Activated naive CD8-positive, alpha-beta T cell treated with anti-CD3 and anti-CD28 coated beads, Interleukin-2, amount 50 U/mL, for 16 hours (primary cell): ENCODE results near the gene MTX2.
A peak's percentile ranks its signal among the peaks of the same experiment; 100 is the strongest.

Source experiments
- DNase-seq: peaks from one replicate; pipeline ENCODE4 v3.0.0-alpha.2; 2020; ENCODE audit warnings: low read depth, low spot score

The MTX2 gene

DNA sequence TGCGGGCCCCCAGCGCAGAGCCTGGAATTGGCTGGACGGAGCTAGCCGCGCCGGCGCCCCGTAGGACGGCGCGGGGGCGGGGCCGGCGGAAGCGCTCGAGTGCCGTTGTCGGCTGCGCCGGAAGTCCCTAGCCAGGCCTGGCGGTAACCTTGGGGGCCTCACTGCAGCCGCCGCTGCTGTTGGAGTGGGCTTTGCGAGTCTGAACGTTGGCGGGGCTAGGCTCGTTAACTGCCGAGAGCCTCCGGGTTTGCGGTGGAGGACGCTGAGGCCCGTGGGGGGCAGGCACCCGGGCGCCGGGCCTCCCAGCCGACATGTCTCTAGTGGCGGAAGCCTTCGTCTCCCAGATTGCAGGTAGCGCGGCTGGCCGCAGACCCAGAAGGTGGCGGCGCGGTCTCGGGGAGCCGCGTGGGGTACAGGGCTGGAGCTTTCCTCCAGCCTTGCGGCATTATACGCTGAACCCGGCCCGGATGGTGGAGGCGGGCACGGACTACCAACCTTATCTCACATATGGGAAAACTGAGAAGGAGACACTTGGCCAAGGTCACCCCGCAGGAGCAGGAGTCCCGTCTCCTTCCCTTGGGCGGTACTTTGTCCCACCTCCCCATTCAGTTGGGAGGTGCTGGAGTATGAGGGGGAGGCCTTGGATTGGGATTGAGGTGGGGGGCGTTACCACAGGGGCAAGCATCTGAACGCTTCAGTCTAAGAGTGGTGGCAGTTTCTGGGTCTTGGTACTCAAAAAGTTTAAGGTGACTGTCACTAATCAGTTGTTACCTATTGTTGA, at the start of gene MTX2:
Gene MTX2 (plus strand): TSS at position 124 of the 781 bp plus-strand sequence. CDS start 188 bp downstream, at position 312.
- peak; percentile 39 for DNase-seq

- DNase-seq, result no peak
Observed at GRCh38 chr2:176227874-176228273, 41.4 kb upstream of the MTX2 start.

GRCh38 chr2:176234156-176234555, 35.1 kb upstream of the MTX2 start:
- DNase-seq, result no peak

DNA sequence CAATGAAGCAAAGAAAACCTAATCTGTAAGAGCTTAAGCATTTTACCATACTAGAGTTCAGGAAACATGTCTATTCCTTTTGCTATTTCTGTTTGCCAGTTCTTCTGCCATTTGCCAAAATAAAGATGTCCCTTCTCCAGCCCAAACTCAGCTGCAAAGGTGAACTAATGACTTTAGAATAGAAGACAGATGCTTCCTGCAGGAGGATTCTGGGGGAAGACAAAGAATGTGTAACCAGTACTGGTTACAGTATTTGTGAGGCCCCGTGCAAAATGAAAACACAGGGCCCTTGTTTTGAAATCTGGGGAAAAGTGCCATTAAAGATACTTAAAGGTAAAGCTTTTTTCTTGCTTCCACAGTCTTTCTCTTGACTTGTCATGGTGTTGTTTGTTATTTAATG, 34.3 kb upstream of the MTX2 start:
- DNase-seq, result no peak

DNA sequence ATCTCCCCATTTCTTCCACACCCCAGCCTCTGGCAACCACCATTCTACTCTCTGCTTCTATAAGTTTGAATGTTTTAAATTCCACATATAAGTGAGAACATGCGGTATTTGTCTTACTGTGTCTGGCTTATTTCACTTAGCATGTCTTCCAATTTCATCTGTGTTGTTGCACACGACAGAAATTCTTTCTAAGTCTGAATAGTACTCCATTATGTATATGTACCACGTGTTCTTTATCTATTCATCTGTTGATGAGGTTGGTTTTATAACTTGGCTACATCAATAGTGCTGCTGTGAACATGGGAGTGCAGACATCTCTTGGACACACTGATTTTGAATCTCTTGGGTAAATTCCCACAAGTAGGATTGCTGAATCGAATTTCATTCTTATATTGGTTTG, 31.8 kb upstream of the MTX2 start:
- DNase-seq, result no peak

DNA sequence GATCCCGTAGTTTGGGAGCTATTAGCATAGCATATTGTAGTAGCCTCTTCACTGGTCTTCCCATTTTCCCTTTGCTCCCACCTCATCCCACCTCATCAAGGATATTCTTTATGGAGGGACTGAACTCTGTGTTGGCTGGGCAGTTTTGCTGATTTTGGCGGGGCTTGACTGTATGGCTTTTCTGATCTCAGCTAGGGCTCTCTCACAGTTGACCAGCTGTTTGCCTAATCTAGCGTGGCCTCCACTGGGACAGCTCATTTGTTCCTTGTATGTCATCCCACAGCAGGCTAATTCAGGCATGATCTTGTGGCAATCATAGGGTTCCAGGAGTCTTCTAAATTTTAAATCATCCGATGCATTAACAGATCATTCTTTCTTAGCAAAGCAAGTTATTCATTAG, 30.2 kb upstream of the MTX2 start:
- DNase-seq, result no peak

- no peak for DNase-seq
Observed at GRCh38 chr2:176240301-176240700, 28.9 kb upstream of the MTX2 start.

- DNase-seq, result no peak
Observed at GRCh38 chr2:176242276-176242675, 27.0 kb upstream of the MTX2 start.

- DNase-seq, result no peak
Observed at GRCh38 chr2:176246331-176246730, 22.9 kb upstream of the MTX2 start.

GRCh38 chr2:176247859-176248258, 21.4 kb upstream of the MTX2 start:
- no peak for DNase-seq

- no peak for DNase-seq
Observed at GRCh38 chr2:176251928-176252327, 17.3 kb upstream of the MTX2 start.

- DNase-seq, result no peak
Observed at GRCh38 chr2:176260689-176261088, 8.6 kb upstream of the MTX2 start.

DNA sequence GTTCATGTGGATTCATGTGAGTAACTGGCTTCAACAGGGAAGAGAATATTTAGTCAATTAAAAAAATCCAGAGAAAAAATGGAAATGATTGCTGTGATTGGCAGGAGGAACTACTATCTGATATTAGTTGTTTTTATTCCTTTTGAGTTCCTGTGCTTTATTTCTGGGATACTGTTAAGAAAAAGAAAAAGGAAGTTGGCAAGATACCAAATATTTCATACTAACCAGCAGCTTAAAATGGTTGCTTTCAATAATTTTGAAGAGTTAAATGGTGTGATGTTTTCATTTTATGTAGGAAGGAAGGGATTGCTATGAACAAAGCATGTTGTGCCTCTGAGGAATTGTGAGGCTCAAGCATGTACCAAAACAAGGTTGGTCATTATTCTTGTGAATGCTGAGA, 8.1 kb upstream of the MTX2 start:
- DNase-seq, result no peak

DNA sequence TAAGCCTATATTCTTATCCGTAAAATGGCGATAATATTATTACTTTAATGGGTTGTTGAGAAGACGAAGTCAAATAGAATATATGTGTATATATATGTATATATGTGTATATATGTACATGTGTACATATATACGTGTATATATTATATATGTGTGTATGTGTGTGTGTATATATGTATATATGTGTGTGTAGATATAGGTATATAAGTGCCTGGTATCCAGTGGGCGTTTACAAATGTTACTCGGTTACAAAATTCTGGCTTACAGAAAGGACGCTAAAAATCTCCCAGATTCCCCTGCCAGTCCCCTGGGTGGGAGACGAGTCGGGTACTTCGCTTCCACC, 295 bp upstream of the MTX2 start:
- DNase-seq, result no peak

GRCh38 chr2:176270100-176270750, 983 bp downstream of the MTX2 start:
- DNase-seq, result no peak

DNA sequence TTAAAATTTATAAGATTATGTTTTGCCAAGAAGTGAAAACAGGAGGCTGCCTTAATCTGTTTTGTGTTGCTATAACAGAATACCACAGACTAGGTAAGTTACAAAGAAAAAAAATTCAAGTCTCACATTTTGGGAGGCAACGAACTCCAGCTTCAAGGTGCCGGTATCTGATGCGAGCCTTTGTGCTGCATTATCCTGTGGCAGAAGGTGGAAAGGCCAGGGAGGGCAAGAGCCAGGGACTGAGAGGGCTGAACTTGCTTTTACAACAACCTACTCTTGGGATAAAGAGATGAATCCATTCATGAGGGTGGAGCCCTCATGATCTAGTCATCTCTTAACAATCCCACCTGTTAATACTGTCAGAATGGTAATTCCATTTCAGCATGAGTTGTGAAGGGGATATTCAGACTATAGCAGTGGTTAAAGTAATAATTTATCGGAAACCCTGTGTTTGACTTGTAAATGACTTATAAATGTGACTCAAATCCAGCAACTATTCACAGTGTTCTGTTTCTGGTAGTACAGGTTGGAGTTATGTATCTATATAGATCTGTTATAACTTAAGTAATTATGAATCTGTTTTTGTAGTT, 3.7 kb downstream of the MTX2 start:
- no peak for DNase-seq

DNA sequence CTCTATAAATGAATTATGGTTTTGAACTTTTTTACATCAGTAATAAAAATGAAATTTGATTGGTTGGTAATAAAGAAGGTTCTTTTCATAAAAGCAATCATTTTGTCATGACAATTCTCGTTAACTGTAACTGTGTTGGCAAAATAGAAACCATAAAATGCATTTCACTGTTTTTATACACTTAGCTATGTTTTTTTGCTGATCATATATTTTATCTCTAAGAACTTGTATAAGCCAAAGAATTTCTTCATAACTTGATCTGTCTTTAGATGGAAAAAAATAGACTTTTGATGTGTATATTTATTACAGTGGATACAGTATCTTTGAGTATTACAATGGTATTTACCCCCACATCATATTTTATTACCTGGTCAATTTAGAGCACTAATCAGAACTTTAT, 9.7 kb downstream of the MTX2 start:
- DNase-seq, result no peak

GRCh38 chr2:176280156-176280555, 10.9 kb downstream of the MTX2 start:
- DNase-seq, result no peak

- DNase-seq, result no peak
Observed at GRCh38 chr2:176280867-176281658, 11.8 kb downstream of the MTX2 start.

DNA sequence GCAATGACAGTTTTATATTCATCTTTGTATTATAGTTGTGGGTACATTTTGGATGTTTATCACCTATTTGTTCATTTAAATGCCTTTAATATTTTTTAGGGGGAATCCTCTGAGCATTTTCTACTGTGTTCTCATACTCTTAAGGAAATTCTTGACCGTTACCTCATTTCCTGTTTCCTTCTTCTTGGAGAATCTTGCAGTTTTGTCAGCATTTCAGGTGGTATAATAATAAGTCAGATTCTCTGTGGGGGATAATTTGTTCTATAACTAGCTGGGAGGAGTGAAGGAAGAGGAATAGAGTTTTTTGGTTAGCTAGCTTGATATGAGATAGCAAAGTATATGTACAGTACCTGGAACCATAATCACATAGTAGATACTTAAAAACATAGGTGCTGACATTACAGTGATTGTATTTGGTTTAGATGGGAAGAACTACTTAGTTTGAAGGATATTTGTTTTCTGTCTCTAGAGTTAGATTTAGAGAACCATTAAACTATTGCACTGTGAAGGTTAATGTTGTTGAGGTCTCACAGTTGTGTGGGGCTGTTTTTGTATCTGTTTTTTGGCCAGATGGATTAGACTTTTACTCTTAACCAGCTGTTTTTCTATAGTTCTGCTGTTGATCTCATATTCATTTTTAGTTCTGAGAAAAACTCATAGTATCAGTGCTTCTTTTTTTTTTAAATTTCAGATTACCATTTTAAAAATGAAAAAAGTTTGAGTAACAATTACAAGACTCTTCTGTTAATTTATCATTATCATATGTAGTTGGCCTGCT, 14.2 kb downstream of the MTX2 start:
- no peak for DNase-seq

DNA sequence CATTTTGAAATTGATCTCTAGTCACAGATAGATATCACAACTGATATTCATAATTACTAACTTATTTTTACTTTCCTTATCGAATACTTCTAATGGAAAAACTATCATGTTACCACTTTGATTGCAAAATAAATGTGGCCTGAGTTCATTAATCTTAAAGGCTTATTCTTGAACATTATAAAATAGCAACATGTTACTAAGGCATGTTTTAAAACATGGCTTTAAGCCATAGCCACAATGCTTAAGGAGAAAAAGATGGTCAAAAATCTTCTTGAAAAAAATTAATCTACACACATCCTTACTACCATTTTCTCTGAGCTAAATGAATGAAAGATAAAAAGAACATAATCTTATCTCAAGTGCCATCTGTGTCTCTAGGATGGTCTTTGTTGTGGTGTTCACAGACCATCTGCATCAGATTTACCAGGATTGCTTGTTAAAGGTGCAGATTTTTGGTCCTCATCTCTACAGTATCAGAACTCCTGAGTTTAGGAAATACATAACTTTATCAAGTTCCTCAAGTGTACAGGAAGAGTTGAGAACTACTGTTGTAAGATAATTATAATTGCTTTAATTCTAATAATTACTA, 15.3 kb downstream of the MTX2 start:
- no peak for DNase-seq
